WTC11 (cell line): ENCODE measurements around the gene PHKG2.

Experiments
- CTCF ChIP-seq: fragments of 200-600 bp; IDR thresholded peaks from 2 replicates; pipeline ENCODE4 v1.8.0; 2022; ENCODE audit warnings: antibody characterized with exemption
- GABPB1 ChIP-seq: sonication (generic); formaldehyde crosslinking; IDR thresholded peaks from 2 replicates; pipeline ENCODE4 v1.8.1; 2023; ENCODE audit warnings: mild to moderate bottlenecking, missing genetic modification reagents
- IRF2 ChIP-seq: sonication (generic); formaldehyde crosslinking; IDR thresholded peaks from 2 replicates; pipeline ENCODE4 v1.8.0; 2022; ENCODE audit warnings: low read depth, missing genetic modification reagents, borderline replicate concordance
- KAT7 ChIP-seq: sonication (generic); formaldehyde crosslinking; IDR thresholded peaks from 2 replicates; pipeline ENCODE4 v1.8.1; 2023; ENCODE audit warnings: missing genetic modification reagents, mild to moderate bottlenecking, borderline replicate concordance
- RORB ChIP-seq: fragments of 250-450 bp; sonication (Bioruptor Pico); IDR thresholded peaks from 2 replicates; pipeline ENCODE4 v1.9.0; 2021; ENCODE audit warnings: mild to moderate bottlenecking
- ZNF317 ChIP-seq: sonication (generic); formaldehyde crosslinking; IDR thresholded peaks from 2 replicates; pipeline ENCODE4 v1.8.1; 2023; ENCODE audit warnings: low read depth, mild to moderate bottlenecking, moderate library complexity, missing genetic modification reagents, borderline replicate concordance

GRCh38 chr16:30700491-30700890 is 47.7 kb upstream of the PHKG2 start:
- no peak for TF ChIP-seq CTCF
- no peak for TF ChIP-seq RORB
- TF ChIP-seq KAT7 (CRISPR knock-in tag) = no peak
- no peak for TF ChIP-seq GABPB1 (CRISPR knock-in tag)
- no peak for TF ChIP-seq ZNF317 (CRISPR knock-in tag)
- TF ChIP-seq IRF2 = no peak
